Ecto neural progenitor cell (in vitro differentiated cells): Measurements from ENCODE around the gene NAA38.

Source experiments
- DNase-seq: peaks from one replicate; pipeline ENCODE4 v3.0.0-alpha.2; 2018; ENCODE audit warnings: low spot score

The NAA38 gene

DNA sequence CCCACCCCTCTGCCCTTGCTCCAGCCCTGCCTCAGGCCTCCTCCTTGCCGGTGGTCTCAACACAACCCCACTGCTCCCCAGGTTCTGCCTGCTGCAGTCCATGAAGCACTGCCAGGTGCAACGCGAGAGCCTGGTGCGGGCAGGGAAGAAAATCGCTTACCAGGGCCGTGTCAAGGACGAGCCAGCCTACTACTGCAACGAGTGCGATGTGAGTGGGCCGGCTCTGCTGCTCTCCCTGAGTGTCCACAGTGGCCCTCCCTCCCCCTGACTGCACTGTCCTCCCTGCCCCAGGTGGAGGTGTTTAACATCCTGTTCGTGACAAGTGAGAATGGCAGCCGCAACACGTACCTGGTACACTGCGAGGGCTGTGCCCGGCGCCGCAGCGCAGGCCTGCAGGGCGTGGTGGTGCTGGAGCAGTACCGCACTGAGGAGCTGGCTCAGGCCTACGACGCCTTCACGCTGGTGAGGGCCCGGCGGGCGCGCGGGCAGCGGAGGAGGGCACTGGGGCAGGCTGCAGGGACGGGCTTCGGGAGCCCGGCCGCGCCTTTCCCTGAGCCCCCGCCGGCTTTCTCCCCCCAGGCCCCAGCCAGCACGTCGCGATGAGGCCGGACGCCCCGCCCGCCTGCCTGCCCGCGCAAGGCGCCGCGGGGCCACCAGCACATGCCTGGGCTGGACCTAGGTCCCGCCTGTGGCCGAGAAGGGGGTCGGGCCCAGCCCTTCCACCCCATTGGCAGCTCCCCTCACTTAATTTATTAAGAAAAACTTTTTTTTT is 4.3 kb downstream of the NAA38 start:
- DNase-seq = peak; percentile 67

DNA sequence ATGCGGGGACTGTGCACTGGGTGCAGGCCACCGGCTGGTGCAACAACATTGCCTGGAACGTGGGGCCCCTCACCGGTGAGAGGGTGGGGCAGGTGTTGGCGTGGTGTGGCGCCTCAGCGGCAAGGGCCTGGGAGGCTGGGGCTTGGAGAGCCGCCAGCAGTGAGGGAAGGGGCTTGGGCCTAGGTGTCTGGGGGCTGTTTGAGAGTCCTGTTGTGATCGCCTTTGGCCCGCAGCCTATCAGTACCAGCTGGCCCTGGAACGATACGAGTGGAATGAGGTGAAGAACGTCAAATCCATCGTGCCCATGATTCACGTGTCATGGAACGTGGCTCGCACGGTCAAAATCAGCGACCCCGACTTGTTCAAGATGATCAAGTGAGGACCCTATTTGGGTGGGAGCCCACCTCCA is 5.1 kb downstream of the NAA38 start:
- DNase-seq = no peak

DNA sequence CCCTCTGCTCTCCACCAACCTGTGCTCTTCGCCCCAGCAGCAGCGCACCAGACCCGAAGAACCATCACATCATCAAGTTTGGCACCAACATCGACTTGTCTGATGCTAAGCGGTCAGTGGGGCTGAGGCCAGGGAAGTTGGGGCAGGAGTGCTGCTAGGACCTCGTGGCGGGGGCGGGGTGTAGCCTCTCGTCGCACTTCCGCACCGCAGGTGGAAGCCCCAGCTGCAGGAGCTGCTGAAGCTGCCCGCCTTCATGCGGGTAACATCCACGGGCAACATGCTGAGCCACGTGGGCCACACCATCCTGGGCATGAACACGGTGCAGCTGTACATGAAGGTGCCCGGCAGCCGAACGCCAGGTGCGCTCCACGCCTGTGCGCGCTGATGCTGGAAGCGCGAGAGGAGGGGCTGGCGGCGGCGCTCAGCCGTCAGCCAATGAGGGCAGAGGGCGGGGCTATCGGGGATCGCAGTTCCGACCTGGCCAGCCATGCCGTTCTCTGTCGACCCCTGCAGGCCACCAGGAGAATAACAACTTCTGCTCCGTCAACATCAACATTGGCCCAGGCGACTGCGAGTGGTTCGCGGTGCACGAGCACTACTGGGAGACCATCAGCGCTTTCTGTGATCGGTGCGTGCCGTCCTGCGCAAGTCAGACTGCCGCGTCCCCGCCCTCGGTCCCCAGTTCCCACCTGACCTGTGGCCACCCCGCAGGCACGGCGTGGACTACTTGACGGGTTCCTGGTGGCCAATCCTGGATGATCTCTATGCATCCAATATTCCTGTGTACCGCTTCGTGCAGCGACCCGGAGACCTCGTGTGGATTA is 5.7 kb downstream of the NAA38 start:
- peak; percentile 97 for DNase-seq

DNA sequence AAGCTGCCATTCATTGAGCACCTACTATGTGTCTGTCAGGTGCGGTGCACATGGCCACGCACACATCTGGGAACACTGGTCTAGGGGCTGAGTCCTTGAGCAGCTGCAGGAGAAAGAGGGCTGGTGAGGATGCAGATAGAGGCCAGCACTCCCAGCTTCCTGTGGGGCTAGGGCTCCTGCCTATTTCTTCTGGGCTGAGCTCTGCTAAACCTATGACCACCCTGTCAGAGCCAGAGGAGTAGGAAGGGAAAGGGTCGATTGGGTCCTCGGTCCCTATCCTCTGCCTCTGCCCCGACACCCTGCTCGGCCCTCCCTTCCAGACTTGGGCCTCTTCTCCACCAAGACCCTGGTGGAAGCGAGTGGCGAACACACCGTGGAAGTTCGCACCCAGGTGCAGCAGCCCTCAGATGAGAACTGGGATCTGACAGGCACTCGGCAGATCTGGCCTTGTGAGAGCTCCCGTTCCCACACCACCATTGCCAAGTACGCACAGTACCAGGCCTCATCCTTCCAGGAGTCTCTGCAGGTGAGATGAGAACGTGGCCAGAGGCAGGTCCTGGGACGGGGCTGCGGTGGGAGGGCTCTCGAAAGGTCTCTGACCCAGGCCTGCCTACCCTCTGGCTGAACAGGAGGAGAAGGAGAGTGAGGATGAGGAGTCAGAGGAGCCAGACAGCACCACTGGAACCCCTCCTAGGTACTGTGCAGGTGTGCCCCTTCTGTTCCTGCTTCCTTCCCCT is 6.5 kb downstream of the NAA38 start:
- DNase-seq = peak; percentile 53

DNA sequence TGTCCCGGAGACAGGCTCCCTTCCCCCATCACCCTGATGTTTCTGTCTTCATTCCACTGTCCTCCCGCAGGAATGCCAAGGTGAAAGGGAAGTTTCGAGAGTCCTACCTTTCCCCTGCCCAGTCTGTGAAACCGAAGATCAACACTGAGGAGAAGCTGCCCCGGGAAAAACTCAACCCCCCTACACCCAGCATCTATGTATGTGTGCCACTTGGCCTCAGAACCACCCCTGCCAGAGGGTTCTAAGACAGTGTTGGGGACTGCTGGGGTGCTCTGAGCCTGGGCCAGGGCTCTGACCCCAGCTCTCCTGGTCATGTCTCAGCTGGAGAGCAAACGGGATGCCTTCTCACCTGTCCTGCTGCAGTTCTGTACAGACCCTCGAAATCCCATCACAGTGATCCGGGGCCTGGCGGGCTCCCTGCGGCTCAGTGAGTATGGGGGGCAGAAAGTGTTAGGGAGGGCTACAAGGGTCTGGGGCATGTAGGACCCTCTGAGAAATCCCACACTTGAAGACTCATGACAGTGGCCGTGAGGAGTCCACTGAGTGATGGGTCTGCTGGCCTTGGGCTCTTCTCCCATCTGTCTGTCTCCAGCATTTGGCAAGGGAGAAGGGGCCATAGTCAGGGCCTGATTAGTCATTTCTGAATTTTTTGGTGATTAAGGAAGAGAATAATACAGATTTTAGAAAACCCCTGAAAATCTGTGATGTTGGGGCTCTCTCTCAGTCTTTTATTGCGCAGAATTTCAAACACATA is 7.4 kb downstream of the NAA38 start:
- no peak for DNase-seq

DNA sequence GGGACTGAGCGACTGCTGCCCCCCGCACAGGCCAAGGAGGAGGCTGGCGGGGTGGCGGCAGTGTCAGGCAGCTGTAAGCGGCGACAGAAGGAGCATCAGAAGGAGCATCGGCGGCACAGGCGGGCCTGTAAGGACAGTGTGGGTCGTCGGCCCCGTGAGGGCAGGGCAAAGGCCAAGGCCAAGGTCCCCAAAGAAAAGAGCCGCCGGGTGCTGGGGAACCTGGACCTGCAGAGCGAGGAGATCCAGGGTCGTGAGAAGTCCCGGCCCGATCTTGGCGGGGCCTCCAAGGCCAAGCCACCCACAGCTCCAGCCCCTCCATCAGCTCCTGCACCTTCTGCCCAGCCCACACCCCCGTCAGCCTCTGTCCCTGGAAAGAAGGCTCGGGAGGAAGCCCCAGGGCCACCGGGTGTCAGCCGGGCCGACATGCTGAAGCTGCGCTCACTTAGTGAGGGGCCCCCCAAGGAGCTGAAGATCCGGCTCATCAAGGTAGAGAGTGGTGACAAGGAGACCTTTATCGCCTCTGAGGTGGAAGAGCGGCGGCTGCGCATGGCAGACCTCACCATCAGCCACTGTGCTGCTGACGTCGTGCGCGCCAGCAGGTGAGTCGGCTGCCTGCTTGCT is 8.1 kb downstream of the NAA38 start:
- DNase-seq = no peak

DNA sequence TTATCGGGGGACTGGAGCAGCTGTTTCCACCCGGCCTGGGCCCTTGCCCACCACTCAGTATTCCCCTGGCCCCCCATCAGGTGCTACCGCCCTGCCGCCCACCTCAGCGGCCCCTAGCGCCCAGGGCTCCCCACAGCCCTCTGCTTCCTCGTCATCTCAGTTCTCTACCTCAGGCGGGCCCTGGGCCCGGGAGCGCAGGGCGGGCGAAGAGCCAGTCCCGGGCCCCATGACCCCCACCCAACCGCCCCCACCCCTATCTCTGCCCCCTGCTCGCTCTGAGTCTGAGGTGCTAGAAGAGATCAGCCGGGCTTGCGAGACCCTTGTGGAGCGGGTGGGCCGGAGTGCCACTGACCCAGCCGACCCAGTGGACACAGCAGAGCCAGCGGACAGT is 8.6 kb downstream of the NAA38 start:
- no peak for DNase-seq

DNA sequence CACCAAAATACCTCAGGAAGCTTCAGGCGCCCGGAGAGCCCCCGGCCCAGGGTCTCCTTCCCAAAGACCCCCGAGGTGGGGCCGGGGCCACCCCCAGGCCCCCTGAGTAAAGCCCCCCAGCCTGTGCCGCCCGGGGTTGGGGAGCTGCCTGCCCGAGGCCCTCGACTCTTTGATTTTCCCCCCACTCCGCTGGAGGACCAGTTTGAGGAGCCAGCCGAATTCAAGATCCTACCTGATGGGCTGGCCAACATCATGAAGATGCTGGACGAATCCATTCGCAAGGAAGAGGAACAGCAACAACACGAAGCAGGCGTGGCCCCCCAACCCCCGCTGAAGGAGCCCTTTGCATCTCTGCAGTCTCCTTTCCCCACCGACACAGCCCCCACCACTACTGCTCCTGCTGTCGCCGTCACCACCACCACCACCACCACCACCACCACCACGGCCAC is 9.2 kb downstream of the NAA38 start:
- DNase-seq = no peak

DNA sequence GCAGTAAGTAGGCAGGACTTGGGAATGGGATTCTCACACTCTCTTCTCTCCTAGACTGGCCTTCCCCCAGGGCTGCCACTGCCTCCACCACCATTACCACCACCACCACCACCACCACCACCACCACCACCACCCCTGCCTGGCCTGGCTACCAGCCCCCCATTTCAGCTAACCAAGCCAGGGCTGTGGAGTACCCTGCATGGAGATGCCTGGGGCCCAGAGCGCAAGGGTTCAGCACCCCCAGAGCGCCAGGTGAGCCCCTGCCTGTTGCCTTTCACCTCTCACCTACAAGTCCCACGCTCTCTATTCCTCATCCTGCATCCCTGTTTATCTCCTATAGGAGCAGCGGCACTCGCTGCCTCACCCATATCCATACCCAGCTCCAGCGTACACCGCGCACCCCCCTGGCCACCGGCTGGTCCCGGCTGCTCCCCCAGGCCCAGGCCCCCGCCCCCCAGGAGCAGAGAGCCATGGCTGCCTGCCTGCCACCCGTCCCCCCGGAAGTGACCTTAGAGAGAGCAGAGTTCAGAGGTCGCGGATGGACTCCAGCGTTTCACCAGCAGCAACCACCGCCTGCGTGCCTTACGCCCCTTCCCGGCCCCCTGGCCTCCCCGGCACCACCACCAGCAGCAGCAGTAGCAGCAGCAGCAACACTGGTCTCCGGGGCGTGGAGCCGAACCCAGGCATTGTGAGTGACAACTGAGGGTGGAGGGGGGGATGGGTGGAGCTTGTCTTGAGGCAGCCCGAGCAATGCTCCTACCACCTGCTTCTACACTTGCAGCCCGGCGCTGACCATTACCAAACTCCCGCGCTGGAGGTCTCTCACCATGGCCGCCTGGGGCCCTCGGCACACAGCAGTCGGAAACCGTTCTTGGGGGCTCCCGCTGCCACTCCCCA is 10.3 kb downstream of the NAA38 start:
- no peak for DNase-seq

DNA sequence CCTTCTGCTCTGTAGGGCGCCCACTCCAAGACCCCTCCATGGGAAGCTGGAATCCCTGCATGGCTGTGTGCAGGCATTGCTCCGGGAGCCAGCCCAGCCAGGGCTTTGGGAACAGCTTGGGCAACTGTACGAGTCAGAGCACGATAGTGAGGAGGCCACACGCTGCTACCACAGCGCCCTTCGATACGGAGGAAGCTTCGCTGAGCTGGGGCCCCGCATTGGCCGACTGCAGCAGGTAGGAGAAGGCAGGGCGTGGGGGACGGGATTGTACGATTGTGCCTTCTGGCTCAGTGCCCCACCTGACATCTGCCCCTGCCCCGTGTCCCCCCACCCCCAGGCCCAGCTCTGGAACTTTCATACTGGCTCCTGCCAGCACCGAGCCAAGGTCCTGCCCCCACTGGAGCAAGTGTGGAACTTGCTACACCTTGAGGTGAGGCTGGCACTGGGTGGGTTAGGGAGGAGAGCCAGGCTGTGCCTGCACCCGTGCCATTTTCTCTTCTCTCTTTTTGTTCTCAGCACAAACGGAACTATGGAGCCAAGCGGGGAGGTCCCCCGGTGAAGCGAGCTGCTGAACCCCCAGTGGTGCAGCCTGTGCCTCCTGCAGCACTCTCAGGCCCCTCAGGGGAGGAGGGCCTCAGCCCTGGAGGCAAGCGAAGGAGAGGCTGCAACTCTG is 11.2 kb downstream of the NAA38 start:
- DNase-seq = no peak

DNA sequence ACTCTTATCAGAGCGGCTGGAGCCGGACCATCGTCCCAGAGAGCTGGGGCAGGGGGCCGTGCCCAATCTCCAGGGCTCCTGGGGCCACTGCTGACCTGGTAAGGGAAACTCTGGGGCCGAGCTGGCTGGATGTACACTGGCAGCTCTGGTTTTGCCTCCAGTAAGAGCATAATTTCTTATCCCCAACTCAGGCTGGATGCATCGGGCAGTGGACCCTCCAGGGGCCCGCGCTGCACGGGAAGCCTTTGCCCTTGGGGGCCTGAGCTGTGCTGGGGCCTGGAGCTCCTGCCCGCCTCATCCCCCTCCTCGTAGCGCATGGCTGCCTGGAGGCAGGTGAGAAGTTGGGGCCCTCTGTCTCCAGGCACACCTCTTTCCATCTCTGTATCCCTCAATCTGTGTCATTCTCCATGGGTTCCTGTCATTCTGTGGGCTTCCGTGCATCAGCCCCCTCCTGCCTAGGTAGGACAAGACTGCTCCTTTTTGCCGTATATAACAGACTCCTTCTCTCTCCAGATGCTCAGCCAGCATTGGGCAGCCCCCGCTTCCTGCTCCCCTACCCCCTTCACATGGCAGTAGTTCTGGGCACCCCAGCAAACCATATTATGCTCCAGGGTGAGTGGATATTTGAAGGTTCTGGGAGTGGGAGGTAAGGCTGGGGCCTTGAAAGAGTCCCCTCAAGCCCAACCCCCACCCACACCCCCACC is 11.8 kb downstream of the NAA38 start:
- DNase-seq = no peak

DNA sequence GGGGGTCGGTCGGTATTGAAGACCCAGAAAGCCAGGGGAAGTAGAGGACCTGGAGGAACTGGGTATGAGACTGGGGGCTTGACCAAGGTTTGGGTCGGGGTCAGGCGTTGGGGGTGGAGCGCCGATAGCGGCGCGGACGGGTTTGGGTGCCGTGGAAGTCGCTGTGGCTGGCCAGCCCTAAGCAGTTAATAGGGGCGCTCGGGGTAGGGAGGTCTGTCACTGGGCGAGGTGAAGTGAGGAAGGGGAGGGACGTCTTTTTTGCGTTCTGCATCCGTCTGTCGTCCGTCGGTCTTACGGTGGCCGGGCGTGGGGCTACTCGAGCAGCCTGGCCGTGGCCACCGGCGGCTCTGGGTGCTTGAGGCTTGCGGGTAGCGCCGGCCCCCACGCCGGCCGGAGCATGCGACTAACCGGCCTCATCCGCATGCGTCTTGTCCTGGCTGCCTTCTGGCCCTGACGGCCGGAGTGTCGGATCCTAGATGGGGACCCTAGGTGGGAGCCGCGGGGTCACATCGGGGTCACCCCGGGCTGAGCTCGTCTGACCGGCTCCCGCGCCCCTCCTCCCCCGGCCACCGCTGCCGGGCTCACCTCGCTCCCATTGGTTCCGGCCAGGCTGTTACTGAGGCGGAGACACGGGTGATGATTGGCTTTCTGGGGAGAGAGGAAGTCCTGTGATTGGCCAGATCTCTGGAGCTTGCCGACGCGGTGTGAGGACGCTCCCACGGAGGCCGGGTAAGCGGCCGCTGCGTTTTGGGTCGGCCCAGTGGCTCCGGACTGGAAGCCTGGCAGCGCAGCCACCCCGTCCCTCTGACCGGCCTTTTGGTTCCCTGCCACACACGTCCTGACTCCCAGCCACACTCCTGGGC is 12.8 kb downstream of the NAA38 start:
- DNase-seq = peak; percentile 97

DNA sequence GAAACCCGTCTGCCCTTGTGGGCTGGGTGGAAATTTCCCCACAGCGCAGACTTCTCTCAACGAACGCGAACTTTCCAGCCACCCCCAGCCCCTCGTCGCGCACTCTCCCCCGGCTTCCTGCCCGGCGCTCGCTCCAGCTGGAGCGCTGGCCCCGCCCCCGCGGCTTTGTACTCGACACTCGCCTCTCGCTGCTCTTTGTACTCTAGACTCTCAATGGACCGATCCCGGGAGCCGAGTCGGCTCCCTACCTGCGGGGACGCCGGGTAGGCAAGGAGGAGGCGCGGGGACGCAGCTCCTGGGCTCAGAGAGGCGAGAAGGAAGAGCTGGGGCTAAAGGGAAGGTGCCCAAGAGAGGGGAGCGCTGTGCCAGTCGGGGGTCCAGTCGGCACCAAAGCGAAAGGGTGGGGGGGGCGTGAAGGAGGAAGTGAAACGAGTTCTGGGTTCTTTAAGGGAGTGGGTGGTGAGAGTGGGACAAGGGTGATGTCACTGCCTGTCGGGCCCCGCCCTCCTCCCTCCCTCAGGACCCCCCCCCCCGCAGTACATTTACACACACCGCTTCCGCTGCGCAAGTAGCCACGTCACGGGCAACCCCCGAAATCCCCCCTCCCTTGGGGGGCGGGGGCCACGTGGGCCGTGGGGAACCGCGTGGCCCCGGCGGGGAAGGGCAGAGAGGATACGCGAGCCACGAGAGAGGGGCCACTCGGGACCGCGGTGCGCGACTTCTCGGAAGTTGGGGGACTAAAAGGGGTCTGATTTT is 13.6 kb downstream of the NAA38 start:
- peak; percentile 91 for DNase-seq

DNA sequence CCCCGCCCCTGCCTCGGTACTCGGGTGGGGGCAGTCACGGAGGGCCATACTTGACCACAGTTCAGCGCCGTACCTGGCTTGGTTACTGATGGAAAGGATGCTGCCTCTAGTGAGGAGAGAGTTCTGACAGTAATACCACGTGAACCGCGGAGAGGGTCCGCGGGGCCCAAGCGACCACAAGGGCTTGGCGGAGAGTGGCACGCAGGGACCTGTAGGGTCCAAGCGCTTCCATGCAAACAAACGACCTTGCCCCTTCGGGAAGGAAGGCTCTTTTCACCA is 14.2 kb downstream of the NAA38 start:
- DNase-seq = no peak

DNA sequence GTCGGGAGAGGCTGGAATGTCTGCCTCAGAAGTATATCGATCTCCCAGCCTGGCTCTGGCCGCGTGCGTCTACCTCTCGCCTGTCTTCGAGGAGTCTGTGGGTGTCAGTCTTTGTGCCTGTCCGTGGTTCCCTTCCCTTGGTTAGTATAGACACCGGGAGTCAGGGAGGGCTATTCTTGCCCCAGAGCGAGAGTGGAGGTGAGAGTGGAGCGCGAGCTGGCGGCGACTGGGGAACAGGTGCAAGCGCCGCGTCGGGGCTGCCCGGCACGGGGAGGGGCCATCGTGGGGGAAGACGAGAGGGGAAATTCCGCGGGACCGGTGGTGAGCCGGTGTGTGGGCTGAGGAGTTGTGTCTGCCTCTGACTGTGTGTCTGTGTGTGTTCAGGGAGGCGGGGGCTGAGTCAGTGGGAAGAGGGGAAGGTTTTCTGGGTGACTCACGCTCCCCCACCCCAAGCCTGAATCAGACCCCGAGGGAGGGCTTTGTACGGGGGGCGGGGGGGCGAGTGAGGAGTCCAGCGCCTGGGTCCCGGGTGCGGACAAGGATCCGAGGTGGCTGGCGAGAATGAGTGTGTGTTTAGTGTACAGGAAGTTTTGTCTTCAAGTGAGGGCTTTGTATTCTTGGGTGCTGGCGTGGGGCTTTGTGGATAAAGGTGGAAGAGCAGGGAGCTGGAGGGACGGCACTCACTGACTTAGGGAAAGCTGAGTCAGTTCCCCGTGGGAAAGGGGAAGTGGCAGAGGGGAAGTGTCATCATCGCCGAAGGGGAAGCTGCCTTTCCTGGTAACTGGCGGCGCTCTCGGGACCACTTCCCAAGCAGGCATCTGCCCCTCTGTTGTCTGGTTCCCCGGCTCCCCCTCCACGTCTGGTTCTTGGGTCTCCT is 14.7 kb downstream of the NAA38 start:
- peak; percentile 73 for DNase-seq

DNA sequence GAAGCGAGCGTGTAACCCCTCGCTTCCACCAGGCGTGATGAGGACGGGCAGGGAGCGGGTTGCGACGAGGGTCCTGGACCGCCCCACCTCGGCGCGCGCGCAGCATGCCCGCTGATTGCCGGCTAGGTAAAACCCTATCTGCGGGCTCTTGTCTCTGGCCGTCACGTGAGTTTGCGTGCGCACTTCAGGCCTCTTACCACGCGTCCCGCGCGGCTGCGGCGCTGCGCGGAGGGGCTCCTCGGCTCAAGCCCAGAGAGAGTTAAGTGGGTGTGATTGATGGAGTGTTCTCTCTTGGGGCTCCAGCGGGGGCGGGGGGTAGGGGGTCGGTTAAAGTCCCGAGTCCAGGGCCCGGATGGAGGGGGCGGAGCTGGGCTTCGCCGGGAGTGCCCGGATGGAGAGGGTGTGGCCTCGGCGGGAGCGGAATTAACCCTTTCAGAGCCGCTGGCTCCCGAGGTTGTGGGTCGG is 15.4 kb downstream of the NAA38 start:
- peak; percentile 99 for DNase-seq
